GM18858 (cell line): Measurements from ENCODE around the gene MOGAT2.
"Not testable (repeated sequence)": the region's sequence is repeated elsewhere in the genome, so short reads cannot be mapped to it uniquely, and the experiment has no call there.

ENCODE experiments used
- ATAC-seq: cut with Tn5 transposase; IDR thresholded peaks from one replicate; pipeline ENCODE4 v1.9.1; 2021; ENCODE audit not compliant: unreplicated experiment

MOGAT2 gene

DNA sequence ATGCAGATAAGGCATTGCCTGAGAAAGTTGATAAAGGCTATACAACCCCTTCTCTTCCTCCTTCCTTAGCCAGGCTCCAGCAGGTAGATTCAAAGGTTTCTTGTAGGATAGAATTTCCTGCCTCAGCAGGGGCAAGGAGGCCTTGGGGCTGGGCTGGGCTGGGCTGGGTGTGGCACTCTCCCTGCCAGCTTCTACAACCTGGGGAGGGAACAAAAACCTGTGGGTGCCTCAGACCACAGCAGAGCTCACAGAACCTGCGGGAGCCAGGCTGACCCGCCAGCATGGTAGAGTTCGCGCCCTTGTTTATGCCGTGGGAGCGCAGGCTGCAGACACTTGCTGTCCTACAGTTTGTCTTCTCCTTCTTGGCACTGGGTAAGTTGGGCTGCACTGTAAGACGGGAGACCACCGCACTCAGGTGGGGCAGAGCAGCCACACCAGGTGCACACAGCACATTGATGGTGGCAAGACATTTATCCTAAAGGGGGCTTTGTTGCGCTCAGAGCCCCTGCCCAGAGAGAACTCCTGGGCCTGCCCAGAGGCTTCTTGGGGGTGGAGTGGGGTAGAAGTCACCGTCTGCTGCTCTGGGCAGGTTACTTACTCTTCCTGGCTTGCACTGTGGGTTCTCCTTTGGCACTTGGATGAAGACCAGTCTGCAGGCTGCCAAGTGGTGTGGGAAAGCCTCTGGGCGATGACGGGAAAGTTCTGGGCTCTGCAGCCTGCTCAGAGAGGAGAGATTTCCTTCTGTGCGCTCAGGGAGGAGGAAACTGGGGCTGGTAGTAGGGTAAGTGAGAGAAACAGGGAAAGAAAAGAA, at the start of gene MOGAT2:
Gene MOGAT2, plus strand, starts transcription at position 231 of the 811 bp plus-strand sequence. Its CDS starts 51 bp downstream, at position 282.
- ATAC-seq = no peak

DNA sequence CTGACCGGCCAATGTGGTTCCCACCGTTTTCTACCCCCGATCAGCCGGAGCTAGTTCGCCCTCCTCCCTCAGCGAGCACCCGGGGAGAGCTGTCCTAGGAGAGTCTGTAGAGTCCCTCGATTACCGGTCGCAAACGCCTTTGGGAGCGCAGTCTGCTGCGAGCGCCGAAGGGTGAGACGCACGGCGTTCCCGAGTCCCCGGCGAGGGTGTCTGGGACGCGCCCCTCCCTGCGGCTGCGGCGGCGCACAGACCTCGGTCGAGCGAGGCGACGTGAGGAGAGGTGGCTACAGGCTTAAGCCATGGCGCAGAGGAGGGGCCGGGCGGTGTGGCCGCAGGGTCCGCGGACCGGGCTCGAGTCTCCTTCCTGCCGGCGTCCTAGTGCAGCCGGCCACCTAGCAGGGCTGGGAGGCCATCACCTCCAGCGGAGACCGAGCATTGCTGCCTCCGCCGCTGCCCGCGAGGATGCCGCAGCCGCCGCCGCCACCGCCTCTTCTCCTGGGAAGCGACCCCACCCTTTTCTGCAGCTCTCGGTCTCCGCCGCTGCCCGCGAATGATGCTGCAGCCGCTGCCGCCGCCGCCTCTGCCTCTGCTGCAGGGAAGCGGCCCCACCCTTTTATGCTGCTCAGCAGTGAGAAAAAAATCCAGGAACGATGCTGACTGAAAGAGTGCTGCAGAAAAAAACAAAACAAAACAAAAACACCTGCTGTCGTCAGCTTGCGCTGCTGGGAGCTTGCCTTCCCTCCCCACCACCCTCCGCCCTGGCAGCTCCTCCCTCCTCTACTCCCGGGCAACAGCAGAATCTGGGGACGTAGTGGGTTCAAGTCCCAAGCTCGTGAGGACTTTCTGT, 49.0 kb upstream of the MOGAT2 start, which contains the start of gene MAP6:
Gene MAP6, minus strand, starts transcription at position 588 of the 847 bp plus-strand sequence. CDS start 669 bp downstream, outside the sequence.
- ATAC-seq = no peak

DNA sequence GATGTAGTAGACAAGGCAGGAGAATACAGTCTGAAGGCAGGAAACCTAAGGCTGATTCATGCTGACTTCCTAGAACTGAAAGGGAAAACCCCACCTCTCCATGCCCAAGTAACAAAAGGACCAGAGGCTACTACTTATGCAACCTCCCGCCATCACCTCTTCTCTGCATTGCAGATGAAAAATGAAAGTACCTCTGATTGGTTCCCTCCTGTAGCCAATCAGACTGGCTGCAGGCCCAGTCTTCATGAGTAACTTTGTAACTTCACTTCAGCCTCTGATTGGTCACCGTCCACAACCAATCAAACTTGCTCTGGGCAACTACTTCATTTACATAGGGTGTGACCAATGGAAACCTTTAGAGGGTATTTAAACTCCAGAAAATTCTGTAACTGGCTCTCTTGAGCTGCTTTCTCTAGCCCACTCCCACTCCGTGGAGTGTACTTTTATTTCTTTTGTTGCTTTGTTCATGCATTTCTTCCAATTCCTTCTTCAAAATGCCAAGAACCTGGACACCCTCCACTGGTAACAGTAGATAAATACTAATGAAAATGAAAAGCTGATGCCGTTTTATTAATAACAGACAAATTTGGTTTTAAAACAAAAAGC, 43.6 kb upstream of the MOGAT2 start:
- no peak for ATAC-seq

DNA sequence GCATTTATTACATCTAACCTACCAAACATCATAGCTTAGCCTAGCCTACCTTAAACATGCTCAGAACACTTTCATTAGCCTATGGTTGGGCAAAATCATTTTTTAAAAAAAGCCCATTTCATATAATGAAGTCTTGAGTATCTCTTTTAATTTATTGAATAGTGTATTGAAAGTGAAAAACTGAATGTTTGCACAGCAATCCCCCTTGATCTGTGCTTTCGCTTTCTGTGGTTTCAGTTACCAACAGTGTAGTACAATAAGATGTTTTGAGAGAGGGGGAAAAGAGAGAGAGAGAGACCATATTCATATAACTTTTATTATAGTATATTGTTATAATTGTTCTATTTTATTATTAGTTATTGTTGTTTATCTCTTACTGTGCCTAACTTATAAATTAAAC, 40.4 kb upstream of the MOGAT2 start:
- no peak for ATAC-seq

DNA sequence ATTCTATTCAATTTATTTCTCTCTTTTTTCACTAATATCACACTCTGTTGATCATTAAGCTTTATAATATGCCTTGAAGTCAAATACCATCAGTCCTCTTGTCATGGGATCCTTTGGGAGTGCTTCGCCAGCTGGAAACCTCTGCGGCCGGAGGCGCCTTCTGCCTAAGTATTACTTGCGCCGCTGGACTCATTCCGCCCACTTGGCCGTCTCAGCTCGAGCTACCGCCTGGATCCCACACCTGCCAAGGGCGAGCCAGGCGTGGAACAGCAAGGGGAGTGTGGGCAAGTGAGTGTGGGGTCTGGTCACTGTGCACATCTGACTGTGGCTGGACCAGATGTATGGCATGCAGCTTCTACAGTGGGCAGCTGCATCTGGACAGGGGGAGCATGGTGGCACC, 39.7 kb upstream of the MOGAT2 start:
- no peak for ATAC-seq

DNA sequence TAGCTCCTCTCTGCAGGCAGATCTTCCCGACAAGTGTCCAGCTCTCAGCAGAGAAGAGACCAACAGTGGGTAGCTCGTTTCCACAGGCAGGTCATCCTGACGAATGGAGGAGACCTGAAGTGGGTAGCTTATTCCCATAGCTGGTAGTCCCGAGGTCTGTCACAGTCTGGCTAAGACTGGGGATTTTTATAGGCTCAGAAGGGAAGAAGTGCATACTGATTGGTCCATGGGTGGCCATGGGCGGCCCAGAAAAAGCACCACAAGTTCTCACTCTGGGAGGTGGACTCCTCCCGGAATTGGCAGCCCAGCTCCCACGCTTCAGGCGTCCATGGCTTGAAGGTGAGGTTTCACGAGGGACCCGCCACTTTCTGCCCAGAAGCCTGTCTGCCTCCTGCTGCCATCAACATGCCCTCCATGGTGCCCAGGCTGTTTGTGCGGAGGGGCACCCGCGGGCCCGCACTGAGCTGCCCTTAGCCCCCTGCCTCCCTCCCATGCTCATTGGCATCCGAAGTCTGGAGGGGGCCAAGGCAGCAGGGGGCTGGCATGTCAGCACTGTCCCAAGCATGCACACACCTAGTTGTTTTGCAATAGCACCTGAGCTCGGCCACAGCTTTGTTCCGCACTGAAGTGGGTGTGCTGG, 38.9 kb upstream of the MOGAT2 start:
- ATAC-seq = no peak

DNA sequence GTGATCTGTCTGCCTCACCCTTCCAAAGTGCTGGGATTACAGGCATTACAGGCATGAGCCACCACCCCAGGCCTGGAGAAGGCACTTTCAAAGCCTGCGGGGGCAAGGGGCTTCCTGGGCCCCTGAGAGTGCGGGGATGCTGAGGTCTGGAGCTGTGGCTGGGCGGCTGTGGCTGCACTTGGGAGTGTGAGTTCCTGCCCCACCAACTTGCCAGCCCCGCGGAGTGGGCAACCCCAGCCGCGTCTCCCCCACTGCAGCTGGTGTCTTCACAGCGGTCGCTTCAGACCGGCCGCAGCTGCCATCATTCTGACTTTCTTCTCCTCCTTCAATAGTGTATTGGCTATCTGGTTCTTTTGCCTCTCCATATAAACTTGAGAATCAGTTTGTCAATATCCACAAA, 38.1 kb upstream of the MOGAT2 start:
- ATAC-seq = no peak

DNA sequence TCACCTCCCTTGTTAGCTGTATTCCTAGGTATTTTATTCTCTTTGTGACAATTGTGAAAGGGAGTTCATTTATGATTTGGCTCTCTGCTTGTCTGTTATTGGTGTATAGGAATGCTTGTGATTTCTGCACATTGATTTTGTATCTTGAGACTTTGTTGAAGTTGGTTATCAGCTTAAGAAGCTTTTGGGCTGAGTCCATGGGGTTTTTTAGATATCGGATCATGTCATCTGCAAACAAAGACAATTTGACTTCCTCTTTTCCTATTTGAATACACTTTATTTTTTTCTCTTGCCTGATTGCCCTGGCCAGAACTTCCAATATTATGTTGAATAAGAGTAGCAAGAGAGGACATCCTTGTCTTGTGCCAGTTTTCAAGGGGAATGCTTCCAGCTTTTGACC, 33.8 kb upstream of the MOGAT2 start:
- not testable (repeated sequence) for ATAC-seq

DNA sequence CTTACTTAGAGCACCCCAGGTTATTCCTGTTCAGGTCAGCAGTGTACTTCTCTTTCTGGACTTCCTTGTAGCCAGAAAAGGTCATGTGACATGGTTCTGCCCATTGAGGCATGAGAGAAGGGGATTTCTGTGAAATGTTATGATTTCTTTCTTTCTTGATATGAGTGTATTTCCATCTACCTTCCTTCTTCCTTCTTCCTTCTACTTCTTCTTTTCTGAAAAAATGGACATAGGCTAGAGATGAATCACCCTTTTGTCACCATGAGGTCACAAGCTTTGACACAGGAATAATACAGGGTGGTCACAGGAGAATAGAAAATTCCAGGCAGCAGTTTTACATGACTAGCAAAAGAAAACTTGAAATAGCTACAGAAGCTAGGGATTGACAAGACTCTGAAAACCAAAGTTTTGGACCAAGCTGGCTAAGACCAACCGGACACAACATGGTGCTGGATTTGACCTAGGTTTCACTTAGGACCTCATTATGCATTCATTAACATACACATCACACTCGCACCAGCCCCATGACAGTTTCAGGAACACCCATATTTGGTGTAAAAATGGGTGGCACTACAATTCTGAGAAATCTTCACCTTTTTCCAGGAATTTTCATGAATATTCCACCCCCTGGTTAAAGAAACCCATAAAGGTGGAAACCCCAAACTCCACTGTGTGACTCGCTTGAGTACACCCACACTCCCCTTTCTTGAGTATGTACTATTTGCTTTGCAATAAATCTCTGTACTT, 27.6 kb upstream of the MOGAT2 start:
- peak; percentile 66 for ATAC-seq

DNA sequence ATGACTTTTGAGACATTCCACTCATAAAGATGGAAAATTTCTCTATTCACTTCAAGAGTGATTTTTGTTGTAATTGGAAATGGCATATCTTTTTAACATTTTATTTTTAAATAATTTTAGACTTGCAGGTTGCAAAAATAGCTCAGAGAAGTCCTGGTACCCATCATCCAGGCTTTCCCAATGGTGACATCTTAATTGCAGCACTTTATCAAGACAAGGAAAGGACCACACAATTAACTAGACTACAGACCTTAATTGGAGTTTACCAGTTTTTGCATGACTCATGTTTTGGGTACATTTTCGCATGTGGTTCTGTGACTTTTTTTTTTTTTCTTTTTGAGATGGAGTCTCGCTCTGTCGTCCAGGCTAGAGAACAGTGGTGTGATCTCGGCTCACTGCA, 25.8 kb upstream of the MOGAT2 start:
- ATAC-seq = no peak

DNA sequence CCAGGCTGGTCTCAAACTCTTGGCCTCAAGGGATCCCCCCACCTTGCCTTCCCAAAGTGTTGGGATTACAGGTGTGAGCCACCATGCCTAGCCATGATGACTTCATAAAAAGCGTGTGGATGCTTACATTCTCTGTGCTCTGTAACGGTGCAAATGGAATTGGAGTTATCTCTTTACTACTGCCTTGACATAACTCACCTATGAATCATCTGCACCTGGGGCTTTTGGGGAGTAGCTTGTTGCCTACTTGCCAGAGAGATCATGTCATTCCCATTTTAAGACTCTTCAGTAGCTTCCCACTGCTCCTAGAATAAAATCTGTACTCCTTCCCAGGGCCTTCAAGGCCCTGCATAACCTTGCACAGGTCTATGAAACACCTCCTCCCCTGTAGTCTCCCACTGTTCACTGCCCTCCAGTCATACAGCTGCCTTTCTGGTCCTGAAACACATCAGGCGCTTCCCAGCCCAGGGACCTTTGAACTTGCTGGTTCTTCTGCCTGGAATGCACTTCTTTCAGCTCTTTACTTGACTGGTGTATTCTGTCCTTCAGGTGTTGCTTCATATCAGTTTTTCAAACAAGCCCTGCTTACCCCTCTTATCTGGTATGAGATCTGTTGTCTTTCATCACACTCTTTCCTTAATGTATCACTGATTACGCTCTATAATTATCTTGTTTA, 19.6 kb upstream of the MOGAT2 start:
- no peak for ATAC-seq

DNA sequence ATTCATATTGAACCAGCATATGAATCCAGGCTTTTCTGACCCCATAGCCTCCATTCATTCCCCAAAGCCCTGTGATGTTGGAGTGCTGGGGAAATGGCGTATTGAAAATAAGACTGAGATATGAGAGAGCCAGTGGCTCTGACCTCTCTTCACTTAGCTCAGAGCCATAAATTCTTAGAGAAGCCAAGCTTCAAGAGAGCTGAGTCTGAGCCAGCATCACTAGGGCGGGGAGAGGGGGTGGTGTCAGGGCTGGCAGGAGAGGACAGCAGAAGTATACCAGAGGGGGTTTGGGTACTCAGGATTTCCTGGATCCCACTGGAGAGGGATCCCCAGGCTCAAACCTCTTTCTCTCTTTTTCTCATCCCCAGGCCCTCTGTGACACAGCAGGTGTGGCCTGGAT, 16.7 kb upstream of the MOGAT2 start:
- no peak for ATAC-seq

DNA sequence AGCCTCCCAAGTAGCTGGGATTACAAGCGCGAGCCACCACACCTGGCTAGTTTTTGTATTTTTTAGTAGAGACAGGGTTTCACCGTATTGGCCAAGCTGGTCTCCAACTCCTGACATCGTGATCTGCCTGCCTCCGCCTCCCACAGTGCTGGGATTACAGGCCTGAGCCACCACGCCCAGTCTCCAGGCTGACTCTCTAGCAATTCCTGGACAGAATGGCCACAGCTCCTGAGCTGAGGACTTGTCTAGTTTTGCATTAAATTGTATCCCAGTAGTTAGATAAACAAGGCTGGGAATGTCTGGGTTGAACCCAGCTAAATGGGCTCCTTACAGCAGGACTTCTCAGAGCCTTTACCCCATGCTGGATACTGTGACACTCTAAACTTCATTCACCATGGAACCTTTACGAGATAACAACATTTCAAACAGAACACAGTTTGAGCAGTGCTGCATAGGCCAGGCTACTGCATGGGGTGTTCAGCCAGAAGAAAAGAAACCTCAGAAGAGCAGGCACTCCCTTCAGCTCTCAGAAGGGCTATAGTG, 13.9 kb upstream of the MOGAT2 start:
- no peak for ATAC-seq

DNA sequence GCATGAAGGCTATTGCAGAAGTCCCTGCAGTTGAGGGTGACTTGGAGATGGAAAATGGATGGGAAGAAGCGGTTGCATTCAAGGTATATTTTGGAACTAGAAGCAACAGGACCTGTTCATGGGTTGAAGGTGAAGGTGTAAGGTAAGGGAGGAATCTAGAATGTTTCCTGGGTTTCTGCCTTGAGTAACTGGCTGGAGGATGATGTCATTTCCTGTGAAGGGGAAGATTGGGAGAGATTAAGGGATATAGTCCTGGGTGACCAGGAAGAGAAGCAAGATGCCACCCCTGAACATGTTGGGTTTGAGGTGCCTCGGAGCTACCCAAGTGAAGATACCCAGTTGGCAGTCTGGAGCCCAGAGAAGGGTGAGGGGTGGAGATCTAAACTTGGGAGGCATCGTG, 12.1 kb upstream of the MOGAT2 start:
- no peak for ATAC-seq

DNA sequence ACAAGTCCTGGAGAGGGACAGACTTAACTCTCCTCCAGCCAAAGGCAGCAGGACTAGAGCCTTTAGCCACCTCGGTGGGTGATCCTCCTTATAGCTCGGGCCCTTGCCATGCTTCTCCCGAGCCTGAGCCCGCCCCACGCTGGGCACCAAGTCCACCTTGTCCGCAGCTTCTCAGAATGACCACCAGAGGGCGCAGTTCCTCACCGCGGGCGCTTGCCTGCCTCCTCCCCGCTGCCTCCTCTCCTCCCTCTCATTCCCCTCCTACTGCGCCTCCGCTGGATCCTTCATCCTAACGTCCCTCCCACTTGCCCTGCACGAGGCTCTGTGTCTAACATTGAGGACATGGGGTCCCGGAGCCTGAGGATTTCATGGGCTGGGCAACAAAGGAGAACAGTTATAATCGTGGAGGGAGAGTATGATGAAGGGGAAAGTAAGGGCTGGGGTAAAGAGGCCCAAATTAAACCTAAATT, 11.3 kb upstream of the MOGAT2 start:
- ATAC-seq = no peak

DNA sequence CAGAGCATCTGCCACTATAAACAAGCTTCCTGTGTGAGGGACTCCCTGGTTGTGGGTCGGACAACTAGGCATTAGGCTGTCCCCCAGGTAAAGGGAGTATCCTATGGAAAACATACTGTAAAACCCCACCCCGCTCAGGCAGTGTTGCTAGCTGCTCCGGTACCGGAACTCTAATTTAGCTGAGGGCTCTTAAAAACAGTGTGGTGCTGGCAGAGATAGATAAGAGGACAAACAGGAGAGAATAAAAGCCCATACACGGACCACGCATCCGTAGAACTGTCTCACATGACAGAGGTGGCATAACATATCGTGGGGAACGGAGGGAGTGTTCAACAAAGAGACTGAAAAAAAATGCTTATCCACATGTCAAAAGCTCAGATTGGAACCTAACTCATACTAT, 3.4 kb upstream of the MOGAT2 start:
- no peak for ATAC-seq

DNA sequence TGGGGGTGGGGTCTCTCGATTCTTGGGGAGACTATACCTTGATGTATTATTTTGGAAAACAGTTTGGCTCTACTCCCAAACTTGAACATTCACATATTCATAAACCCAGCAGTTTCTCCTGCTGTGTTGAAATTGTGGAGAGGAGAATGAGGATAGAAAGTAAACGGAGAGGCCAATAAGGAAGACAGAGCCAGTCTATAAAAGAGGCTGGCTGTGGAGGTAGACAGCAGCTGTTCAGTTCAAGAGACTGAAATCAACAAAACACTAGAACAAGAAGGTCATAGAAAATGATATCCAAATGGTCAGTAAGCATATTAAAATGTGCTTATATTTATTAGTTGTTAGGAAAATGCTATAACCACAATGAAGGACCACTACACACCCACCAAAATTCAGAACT, 1.9 kb upstream of the MOGAT2 start:
- no peak for ATAC-seq

DNA sequence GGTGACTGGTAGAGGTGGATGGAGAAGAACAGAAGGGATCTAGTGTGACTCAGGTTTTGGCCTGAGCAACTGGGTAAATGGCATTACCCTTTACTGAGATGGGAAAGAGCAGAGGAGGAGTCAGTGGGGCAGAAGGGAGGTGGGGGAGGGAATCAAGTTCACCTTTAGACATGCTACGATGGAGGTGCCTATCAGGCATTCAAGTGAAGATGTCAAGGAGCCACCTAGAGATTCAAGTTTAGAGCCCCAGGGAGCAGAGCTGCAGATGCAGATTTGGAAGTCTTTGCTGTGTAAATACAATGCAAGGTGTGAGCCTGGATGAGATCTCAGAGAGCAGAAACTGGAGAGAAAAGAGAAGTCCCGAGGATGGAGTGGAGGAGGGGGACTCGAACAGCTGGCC, 979 bp upstream of the MOGAT2 start:
- no peak for ATAC-seq
